Stimulated activated CD4-positive, alpha-beta T cell treated with anti-CD3 and anti-CD28 coated beads, Interleukin-15, amount 100 ng/mL, for 24 hours (primary cell): Measurements from ENCODE around the gene TTLL1.

Source experiments
- DNase-seq: peaks from one replicate; pipeline ENCODE4 v3.0.0-alpha.2; 2020

Gene TTLL1

GRCh38 chr22:43088984-43089717 lies at the start of gene TTLL1:
Gene TTLL1 (minus strand): TSS chr22:43089391. CDS start chr22:43075586, 13,805 bp downstream.
- DNase-seq: peak; percentile 95

- no peak for DNase-seq
Observed at GRCh38 chr22:43136801-43137200, 47.6 kb upstream of the TTLL1 start.

GRCh38 chr22:43136255-43136654 lies 47.1 kb upstream of the TTLL1 start:
- peak; percentile 49 for DNase-seq

- no peak for DNase-seq
Observed at GRCh38 chr22:43135565-43135964, 46.4 kb upstream of the TTLL1 start.

GRCh38 chr22:43134553-43134952 lies 45.4 kb upstream of the TTLL1 start:
- no peak for DNase-seq

GRCh38 chr22:43133401-43133800 lies 44.2 kb upstream of the TTLL1 start:
- no peak for DNase-seq

GRCh38 chr22:43131773-43132501 lies 42.7 kb upstream of the TTLL1 start:
- no peak for DNase-seq

GRCh38 chr22:43129426-43130425 lies 40.5 kb upstream of the TTLL1 start:
- DNase-seq: no peak

- no peak for DNase-seq
Observed at GRCh38 chr22:43128928-43129424, 39.8 kb upstream of the TTLL1 start.

GRCh38 chr22:43128116-43128515 lies 38.9 kb upstream of the TTLL1 start:
- DNase-seq: no peak

GRCh38 chr22:43127166-43127908 lies 38.1 kb upstream of the TTLL1 start:
- DNase-seq: no peak

- no peak for DNase-seq
Observed at GRCh38 chr22:43126501-43127165, 37.4 kb upstream of the TTLL1 start.

- no peak for DNase-seq
Observed at GRCh38 chr22:43118953-43119458, 29.8 kb upstream of the TTLL1 start.

GRCh38 chr22:43118024-43118849 lies 29.0 kb upstream of the TTLL1 start:
- DNase-seq: no peak

GRCh38 chr22:43116932-43117331 lies 27.7 kb upstream of the TTLL1 start:
- no peak for DNase-seq

- DNase-seq: no peak
Observed at GRCh38 chr22:43114958-43115357, 25.8 kb upstream of the TTLL1 start.

GRCh38 chr22:43113526-43114251 lies 24.5 kb upstream of the TTLL1 start:
- no peak for DNase-seq

- DNase-seq: peak; percentile 52
Observed at GRCh38 chr22:43110927-43111623, 21.9 kb upstream of the TTLL1 start.

GRCh38 chr22:43110444-43110926 lies 21.3 kb upstream of the TTLL1 start, which contains the start of gene BIK:
Gene BIK (plus strand): TSS chr22:43110750. CDS start chr22:43124023, 13,273 bp downstream.
- DNase-seq: peak; percentile 55
